ENCODE measurements around the gene AFAP1L2.

The AFAP1L2 gene

DNA sequence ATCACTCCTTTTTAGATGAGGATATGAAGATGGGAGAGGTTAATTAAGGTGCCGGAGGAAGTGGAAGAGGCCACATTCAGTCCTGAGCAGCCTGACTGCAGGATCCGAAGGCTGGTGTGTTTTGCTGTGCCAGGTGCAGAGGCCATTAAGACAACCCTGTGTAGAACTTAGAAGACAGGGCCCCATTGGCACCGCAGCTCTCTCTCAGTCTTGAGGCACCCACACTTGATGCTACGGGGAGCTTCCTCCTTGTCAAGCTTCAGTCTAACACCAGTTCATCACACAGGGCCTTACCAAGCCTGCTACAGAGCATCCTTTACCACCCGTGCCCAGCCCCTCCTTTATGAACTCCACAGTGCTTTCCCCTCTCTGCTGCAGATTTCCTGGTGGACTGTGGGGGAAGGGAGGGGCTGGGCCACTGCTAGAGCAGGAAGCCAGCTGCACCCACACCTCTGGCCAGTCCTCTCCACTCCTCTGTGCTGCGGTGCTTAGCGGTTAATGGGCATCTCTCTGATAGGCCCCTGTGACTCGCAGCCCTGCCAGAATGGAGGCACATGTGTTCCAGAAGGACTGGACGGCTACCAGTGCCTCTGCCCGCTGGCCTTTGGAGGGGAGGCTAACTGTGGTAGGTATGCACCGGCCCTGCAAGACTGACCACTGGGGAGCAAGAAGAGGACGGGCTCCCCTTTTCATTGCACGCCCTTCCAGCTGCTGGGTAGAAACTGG, 119.8 kb downstream of the AFAP1L2 start:
- DNase-seq: no peak

DNA sequence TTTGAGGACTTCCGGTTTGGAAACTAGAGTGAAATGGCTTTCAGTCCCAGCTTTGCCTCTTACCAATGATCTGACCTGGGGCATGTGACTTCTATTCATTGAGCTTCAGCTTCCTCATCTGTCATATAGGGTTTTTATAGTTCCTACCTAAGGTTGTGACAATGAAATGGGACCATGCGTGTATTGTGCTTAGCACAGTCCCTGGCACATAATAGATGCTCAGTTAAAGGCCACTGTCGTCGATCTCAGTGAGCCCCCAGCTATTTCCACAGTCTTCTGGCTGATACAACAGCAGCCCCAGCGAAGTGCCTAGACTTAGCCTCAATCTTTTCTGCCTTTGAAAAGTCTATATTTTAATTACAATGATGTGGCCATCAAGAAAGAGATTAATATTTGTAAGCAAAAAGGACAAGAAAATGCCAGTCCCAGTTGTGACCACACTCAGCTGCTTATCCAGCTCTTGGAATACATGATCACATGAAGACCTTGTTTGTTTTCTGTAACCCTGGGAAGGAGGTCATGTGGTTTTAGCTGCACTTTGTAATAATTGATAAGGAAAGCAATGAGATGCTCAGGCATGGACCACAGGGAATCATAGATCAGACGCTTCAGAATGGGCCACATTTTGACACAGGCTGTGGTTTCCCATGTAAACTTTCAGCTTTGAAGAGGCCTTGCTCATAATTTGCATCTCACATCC, 120.6 kb downstream of the AFAP1L2 start:
- no peak for DNase-seq

GRCh38 chr10:114283091-114283490, 121.2 kb downstream of the AFAP1L2 start:
- DNase-seq: no peak

DNA sequence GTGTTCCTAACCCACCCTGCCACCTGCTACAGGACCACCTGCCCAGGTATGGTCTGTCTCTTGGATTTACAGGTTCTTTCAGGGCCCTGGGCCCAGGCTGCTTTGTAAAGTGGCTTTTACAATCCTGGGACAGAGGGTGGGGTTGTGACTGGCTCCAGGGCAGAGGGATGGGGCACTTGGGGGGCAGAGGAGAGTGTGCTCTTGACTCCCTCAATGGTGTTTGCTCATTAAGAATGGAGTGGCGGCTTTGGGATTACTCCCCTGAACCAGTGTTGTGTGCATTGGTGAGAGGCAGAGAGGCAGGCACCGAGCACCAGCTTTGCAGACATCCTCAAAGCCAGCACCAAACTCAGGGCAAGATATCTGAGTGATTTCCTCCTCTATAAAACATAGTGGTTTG, 121.8 kb downstream of the AFAP1L2 start:
- DNase-seq: no peak

DNA sequence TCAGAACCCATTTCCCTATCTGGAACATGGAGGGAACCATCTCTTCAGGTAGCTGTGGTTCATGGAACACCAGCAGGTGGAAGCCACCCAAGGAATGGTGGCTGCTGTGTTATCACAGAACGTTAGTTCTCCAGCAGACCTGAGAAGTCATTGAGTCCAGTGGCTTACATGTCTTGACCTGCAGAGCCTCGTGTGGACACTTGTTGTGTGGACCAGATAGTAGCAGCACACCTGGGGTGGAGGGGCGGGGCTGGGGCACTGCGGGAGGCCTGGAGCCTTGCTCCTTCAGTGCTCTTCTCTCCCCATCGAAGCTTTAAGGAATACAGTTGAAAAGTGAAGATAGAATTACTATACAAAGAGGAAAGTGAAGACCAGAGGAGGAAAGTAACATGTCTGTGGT, 122.8 kb downstream of the AFAP1L2 start:
- DNase-seq: no peak

GRCh38 chr10:114281006-114281405, 123.3 kb downstream of the AFAP1L2 start:
- DNase-seq: no peak

DNA sequence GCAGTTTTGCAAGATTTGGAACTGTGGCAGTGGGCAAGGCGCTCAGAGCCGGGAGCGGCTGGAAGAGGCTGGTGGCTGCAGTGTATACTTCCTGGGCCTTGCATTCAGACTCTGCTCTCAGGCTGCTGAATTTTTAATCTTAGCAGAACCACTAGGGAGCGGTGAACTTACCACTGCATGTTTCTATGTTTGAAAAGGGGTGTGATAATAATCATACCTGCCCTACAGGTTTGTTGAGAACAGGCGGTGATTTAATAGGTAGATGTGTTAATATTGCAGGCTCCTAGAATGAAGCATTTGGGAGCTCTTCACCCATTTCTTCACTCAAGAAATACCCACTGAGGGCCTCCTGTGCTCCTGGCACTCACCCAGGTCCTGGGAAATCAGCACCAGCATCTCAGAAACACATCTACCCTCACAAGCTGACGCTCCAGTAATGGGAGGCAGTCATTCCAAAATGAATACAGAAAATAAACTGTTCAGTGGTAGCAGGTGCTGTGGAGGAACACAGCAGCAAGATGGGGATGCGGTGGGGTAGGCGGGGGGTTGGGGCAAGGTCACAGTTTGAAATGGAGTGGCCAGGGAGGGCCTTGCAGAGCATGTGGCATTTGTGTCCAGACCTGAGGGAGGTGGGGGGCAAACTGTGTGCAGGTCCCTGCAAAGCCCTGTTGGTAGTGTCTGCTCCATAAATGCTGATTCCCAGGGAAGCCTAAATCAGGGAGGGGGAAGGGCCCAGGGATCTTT, 124.2 kb downstream of the AFAP1L2 start:
- no peak for DNase-seq

GRCh38 chr10:114279289-114279688, 125.0 kb downstream of the AFAP1L2 start:
- DNase-seq: no peak

- DNase-seq: no peak
Observed at GRCh38 chr10:114278884-114279191, 125.5 kb downstream of the AFAP1L2 start.

DNA sequence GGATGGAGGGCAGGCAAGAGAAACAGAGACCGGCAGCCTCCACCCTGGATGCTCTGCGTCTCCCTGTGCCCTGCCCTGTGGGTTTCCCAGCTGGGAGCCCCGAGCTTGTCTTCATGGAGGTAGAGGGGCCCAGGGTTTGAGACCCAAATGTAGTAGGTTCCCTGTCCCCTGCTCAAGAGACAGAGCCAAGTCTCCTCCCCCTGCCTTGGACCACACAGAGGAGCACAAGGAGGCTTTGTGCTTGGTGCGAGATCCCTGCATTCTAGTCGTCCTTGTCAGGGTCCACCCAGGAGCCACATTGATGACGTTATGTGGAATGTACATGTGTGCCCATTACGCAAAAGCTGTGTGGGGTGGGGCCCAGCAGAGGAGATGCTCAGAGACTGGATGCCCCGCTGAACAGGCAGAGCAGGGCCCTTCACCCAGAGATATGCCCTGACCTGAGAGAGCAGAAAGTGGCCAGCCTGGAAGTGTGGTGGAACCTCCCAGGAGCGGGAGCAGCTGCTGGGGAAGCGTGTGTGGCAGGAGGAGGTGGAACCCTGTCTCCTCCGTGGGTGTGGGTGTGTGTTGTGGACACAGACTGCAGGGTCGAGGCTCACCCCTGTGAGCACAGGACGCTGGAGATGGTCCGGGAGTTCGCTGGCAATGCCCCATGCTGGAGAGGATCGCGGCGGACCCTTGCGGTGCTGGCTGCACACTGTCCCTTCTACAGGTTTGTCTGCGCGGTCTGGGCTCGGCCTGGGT, 126.0 kb downstream of the AFAP1L2 start:
- DNase-seq: no peak

DNA sequence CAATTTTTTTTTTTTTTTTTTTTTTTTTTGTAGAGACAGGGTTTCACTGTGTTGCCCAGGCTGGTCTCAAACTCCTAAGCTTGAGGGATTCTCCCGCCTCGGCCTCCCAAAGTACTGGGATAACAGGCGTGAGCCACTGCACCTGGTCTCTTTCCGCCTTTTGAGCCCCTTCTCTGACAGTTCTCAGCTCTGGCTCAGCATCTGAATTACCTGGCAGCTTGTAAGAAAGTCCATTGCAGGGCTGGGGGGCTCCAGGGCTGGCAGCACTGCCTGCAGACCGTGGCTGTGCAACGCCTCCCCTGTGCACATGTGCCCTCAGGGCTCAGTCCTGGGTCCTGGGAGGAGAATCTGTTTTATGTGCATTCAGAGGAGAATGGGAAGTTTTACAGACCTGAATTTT, 127.6 kb downstream of the AFAP1L2 start:
- no peak for DNase-seq

DNA sequence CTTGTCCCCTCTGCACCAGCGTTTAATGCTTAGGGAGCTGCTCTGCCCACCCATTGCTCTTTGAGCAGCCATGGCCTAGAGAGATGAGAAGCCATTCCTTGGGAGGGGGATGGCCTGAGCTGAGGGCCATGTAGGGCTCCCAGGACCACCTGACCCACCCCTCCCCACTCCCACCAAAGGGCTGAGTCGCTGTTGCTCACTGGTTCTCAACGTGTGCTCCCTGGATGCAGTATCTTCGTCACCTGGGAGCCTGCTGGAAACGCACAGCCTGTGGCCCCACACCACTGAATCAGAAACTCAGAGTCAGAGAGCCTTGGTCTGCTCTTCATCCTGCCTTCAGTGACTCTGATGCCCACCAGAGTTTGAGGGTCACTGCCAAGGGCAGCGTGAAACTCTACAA, 128.2 kb downstream of the AFAP1L2 start:
- DNase-seq: no peak

GRCh38 chr10:114274616-114275453, 129.5 kb downstream of the AFAP1L2 start:
- no peak for DNase-seq

DNA sequence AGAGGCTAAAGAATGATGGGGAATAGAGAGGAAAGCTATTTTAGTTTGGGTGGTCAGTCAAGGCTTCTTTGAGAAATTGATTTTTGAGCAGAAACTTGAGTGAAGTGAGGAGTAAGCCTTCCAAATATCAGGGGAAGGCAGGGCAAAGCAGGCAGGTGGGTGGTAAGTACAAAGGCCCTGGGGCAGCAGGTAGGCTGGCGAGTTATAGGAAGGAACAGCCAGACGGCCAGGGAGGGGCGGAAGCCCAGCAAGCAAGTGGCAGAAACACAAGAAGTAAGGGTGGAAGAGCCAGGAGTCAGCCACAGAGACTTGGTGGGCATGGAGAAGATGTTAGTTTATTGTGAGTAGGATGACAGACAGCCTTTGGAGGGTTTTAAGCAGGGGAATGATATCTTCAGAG, 130.4 kb downstream of the AFAP1L2 start:
- DNase-seq: no peak

- no peak for DNase-seq
Observed at GRCh38 chr10:114272696-114273095, 131.6 kb downstream of the AFAP1L2 start.

GRCh38 chr10:114271779-114272167, 132.5 kb downstream of the AFAP1L2 start:
- DNase-seq: no peak

DNA sequence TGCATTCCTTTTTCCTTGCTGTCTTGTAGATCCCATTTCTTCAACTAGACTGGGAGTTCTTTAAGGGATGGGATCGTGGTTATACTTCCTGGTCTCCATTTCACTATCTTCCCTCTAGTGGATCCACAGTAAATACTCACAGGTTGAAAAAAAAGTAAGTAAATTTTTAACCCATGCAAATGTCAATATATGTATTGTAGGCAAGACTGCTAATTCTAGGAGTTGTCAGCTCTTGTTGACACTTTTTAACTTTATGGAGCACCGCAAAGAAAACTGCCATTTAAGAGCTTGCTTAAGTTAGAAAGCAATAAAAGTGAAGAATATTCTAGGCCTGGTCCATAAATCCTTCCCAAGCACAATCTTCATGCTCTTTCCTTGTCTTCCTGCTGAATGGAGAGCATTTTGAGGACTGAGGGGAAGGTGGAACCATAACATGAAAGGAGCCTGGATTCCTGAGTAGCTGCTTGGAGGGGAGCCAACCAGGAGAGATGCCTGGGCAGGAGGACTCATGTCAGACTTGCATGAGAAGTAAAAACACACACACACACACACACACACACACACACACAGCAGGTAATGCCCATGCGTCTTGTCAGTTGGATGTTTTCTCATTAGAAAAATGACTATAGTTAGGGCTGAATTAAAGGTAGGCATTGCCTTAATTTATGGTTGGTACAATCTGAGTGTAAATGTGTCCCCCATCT, 133.1 kb downstream of the AFAP1L2 start:
- DNase-seq: no peak

GRCh38 chr10:114266521-114266920, 137.8 kb downstream of the AFAP1L2 start:
- DNase-seq: no peak

DNA sequence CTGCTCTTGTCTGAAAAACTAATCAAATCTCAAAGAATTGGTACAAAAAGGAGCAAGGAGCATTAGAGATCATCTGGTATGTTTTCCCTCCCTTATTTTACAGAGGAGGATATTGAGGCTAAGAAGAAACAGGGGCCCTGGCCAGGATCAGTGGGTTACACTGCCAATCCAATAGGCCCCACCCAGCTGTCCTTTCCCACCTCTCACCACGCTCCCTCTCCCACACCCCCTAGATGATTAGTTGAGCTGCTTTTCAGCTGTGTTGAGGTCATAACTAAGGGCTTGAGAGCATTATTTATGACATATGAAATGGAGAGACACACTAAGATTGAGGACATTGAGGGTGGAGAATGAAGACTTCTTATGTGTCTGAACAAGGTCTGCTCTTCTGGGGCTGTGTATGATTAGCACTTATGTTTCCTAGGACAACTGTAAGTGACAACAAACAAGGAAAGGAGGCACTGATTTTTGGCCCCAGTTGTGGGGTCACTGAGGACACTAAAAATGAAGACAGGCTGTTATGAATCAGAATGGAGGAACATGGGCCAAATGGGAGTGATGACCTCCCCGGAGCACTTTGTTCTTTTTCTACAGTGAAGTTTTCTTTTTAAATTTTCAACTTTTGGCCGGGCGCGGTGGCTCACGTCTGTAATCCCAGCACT, 138.8 kb downstream of the AFAP1L2 start:
- no peak for DNase-seq

GRCh38 chr10:114262496-114262895, 141.8 kb downstream of the AFAP1L2 start:
- no peak for DNase-seq

- no peak for DNase-seq
Observed at GRCh38 chr10:114261076-114261475, 143.2 kb downstream of the AFAP1L2 start.

All from NCI-H748 treated with DMSO at 0.1 percent for 48 hours (cell line).